ENCODE measurements around the gene JAK2. TPM values are rescaled to one million over a fixed set of nuclear protein-coding genes. Genes with fewer than 3 reads are reported as not detected.

The JAK2 gene
- total RNA-seq, result 5.5 and 8.4 TPM in 2 replicates

GRCh38 chr9:4984621-4985385, at the start of gene JAK2:
TSS of gene JAK2 (plus strand) at chr9:4985272. CDS start at chr9:5021988, 36,716 bp downstream.

Other genes with a start within 250 kb of the JAK2 start
- gene AK3, start 244.1 kb upstream of the JAK2 start, total RNA-seq, result 53.0 and 82.6 TPM in 2 replicates
- gene RCL1, start 192.3 kb upstream of the JAK2 start, total RNA-seq, result 8.7 and 11.6 TPM in 2 replicates
- gene INSL6, start 200.4 kb downstream of the JAK2 start, total RNA-seq, result not detected in 2 replicates
- not detected in 2 replicates for gene INSL4, start 246.1 kb downstream of the JAK2 start, total RNA-seq

Data from dermis lymphatic vessel endothelial cell (primary cell).